Aorta (tissue), 5 donors: ENCODE measurements around the gene ZNF675. TPM values are rescaled to one million over a fixed set of nuclear protein-coding genes. Genes with fewer than 3 reads are reported as not detected.
"Not testable (repeated sequence)": the region's sequence is repeated elsewhere in the genome, so short reads cannot be mapped to it uniquely, and the experiment has no call there.

Experiments
- ATAC-seq: fragments of 200-7000 bp; cut with Tn5 transposase; one replicate; pipeline ENCODE4 v1.9.1; 2022; ENCODE audit warnings: moderate library complexity; ENCODE audit not compliant: low FRiP score
- DNase-seq, 2 donors: peaks; one replicate each; pipeline ENCODE4 v3.0.0-alpha.2; 2020
- H3K27ac ChIP-seq, 2 donors: one replicate each; pipeline ENCODE4 v1.5.1; 2013; ENCODE audit warnings: low read length in 2 of 2, mild to moderate bottlenecking in 2 of 2, moderate library complexity in 2 of 2, control low read depth in 1 of 2, inconsistent platforms in 1 of 2, low read depth in 1 of 2
- H3K27me3 ChIP-seq, 2 donors: one replicate each; pipeline ENCODE4 v1.6.1; 2013; ENCODE audit warnings: control low read depth in 1 of 2, low read length in 1 of 2, mild to moderate bottlenecking in 1 of 2, moderate library complexity in 1 of 2; ENCODE audit not compliant: insufficient read depth in 2 of 2, control insufficient read depth in 1 of 2
- H3K36me3 ChIP-seq, 2 donors: one replicate each; pipeline ENCODE4 v1.6.1; 2013; ENCODE audit warnings: control low read depth in 1 of 2, low read length in 1 of 2, mild to moderate bottlenecking in 1 of 2; ENCODE audit not compliant: insufficient read depth in 2 of 2, control insufficient read depth in 1 of 2
- H3K4me1 ChIP-seq, 2 donors: one replicate each; pipeline ENCODE4 v1.6.1; 2013; ENCODE audit warnings: low read length in 2 of 2, control low read depth in 1 of 2, mild to moderate bottlenecking in 1 of 2, moderate library complexity in 1 of 2; ENCODE audit not compliant: insufficient read depth in 2 of 2, control insufficient read depth in 1 of 2
- H3K4me3 ChIP-seq, 2 donors: one replicate each; pipeline ENCODE4 v1.5.1; 2013; ENCODE audit warnings: low read length in 2 of 2, control low read depth in 1 of 2, mild to moderate bottlenecking in 1 of 2
- H3K9me3 ChIP-seq: one replicate; pipeline ENCODE4 v1.6.1; 2013; ENCODE audit warnings: mild to moderate bottlenecking, low read length; ENCODE audit not compliant: control insufficient read depth
- WGBS, 2 donors: extraction: QIAGEN DNeasy Blood & Tissue Kit; methylation state at CpG; one replicate each; pipeline ENCODE4 v1.1.7; 2013; 5-methylcytosine and 5-hydroxymethylcytosine counted together
- intact Hi-C, 2 donors: fragments of 100-400 bp; cut with DNase I; formaldehyde crosslinking; loops; one replicate each; pipeline versions ENCODE4 v1.14.2 to v1.15.0; 2022
- polyA plus RNA-seq, 2 donors: library from polyadenylated mRNA; stranded (reverse); fragments of 200-250 nt; gene quantifications; one replicate each; pipeline ENCODE4 v1.2.3, GENCODE V29; 2013
- total RNA-seq, 2 donors: library from RNA; stranded (reverse); fragmentation: NEBNext Ultra II Directional; extraction: Animal tissue kit (Norgen Biotek cat#: 25700); gene quantifications; one replicate each; pipeline ENCODE4 v1.2.1, GENCODE V29; 2021
- donor health status: healthy with polysubstance abuse.
- donor health status: Bipolar disorder and iron deficiency.
- donor health status: DM: no; HTN: no; CAD: no.
- donor health status: DM: no; HTN: no; CAD: no.
- donor health status: DM: yes; HTN: yes; CAD: no.

The ZNF675 gene
- total and polyA plus RNA-seq, 4 donors = 2.7 to 9.0 (median 6.1) TPM

DNA sequence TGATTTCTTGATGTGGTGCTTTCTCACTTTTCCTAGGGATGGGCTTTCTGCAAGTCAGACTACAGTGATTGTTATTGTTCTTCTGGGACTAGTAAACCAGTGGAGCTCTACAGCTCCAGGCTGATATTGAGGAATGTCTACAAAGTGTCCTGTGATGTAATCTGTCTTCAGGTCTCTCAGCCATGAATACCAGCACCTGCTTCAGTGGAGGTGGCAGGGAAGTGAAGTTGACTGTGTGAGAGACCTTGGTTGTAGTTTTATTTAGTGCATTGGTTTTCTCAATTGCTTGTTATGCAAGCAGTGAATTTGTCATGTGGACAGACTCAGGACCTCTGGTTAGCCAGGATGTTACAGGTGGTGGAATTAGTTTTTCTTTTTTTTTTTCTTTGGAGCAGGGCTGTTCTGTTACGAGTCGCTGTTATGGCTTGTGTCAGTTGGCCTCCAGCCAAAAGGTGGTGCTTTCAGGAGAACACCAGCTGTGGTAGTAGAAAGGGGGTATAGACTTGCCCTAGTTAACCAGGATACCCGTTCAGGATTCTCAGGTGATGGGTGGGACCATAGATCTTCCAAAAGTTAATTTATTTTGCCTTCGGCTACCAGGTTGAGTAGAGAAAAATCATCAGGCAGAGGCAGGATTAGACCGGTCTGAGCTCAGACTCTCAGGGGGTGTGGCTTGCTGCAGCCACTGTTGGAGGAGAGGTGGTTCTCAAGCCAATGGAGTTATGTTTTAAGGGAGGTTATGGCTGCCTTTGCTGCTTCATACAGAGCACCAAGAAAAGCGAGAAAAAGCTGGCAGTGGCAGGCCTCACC, 11.9 kb upstream of the ZNF675 start:
- Histone ChIP-seq H3K4me3 (no peak overlapping the region), H3K9me3 (no peaks in the 10 kb centered on the region), H3K27me3 (no peaks in the 10 kb centered on the region), H3K27ac (no peak overlapping the region), H3K36me3 (no peaks in the 10 kb centered on the region), H3K4me1 (no peaks in the 10 kb centered on the region)
- DNase-seq = no peak
- WGBS, 2 donors = 29 to 36% methylated on average over 6 of the region's 6 CpGs
- intact Hi-C loops = no loop called here
- no peak for ATAC-seq

GRCh38 chr19:23692937-23693336, 5.9 kb upstream of the ZNF675 start:
- H3K27me3 ChIP-seq, H3K9me3 ChIP-seq, H3K4me3 ChIP-seq, H3K36me3 ChIP-seq, H3K4me1 ChIP-seq, intact Hi-C loops, ATAC-seq, H3K27ac ChIP-seq, DNase-seq: not testable (repeated sequence)
- 68 to 73% methylated on average over 6 to 9 of the region's 9 CpGs for WGBS, 2 donors

GRCh38 chr19:23673132-23673531, 13.9 kb downstream of the ZNF675 start:
- no peaks in the 10 kb centered on the region for H3K27me3 ChIP-seq
- ATAC-seq (no peak), DNase-seq (no peak)
- peaks cover 0 to 3% of the 10 kb centered on the region in 2 donors for H3K36me3 ChIP-seq
- no peak overlapping the region for H3K27ac ChIP-seq
- H3K9me3 ChIP-seq = peaks cover 3% of the 10 kb centered on the region
- H3K4me3 ChIP-seq = no peak overlapping the region
- H3K4me1 ChIP-seq = no peaks in the 10 kb centered on the region
- intact Hi-C loops = no loop called here
- 96% methylated on average over 2 of the region's 2 CpGs for WGBS, 2 donors

DNA sequence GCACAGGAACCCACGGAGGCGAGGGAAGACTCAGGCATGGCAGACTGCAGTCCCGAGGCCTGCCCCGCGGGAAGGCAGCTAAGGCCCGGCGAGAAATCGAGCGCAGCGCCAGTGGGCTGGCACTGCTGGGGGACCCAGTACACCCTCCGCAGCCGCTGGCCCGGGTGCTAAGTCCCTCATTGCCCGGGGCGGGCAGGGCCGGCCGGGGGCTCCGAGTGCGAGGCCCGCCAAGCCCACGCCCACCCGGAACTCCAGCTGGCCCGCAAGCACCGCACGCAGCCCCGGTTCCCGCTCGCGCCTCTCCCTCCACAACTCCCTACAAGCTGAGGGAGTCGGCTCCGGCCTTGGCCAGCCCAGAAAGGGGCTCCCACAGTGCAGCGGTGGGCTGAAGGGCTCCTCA, 18.4 kb downstream of the ZNF675 start:
- H3K27me3 ChIP-seq, DNase-seq, H3K27ac ChIP-seq, H3K36me3 ChIP-seq, H3K4me3 ChIP-seq, intact Hi-C loops, ATAC-seq, H3K9me3 ChIP-seq, H3K4me1 ChIP-seq: not testable (repeated sequence)
- 90 to 91% methylated on average over 22 to 32 of the region's 32 CpGs for WGBS, 2 donors

GRCh38 chr19:23665651-23666410, 21.2 kb downstream of the ZNF675 start:
- Histone ChIP-seq H3K9me3 (peaks cover 6% of the 10 kb centered on the region), H3K27ac (no peak overlapping the region), H3K4me1 (no peaks in the 10 kb centered on the region), H3K36me3 (peaks cover 4 to 8% of the 10 kb centered on the region in 2 donors), H3K27me3 (no peaks in the 10 kb centered on the region), H3K4me3 (no peak overlapping the region)
- intact Hi-C loops = no loop called here
- WGBS, 2 donors = 50 to 52% methylated on average over 3 of the region's 3 CpGs
- ATAC-seq = no peak
- no peak for DNase-seq

GRCh38 chr19:23649817-23650216, 37.2 kb downstream of the ZNF675 start:
- H3K9me3 ChIP-seq, H3K27me3 ChIP-seq, intact Hi-C loops, H3K36me3 ChIP-seq, H3K4me3 ChIP-seq, H3K27ac ChIP-seq, H3K4me1 ChIP-seq, ATAC-seq, DNase-seq: not testable (repeated sequence)
- 9 to 11% methylated on average over 3 of the region's 3 CpGs for WGBS, 2 donors

Other genes starting within 250 kb of the ZNF675 start
- 1 to 10 TPM in 1 of 2 donors, under 1 TPM in 1; 0.91 to 3.0 TPM for gene ZNF681, start 71.7 kb upstream of the ZNF675 start, total RNA-seq
- gene ZNF681, start 71.7 kb upstream of the ZNF675 start, polyA plus RNA-seq = under 1 TPM in 1 of 2 donors, not detected in 1; 0.31 TPM
- 1 to 10 TPM in 1 of 2 donors, under 1 TPM in 1; 0.75 to 1.7 TPM for gene ZNF726, start 227.7 kb upstream of the ZNF675 start, total RNA-seq
- gene ZNF726, start 227.7 kb upstream of the ZNF675 start, polyA plus RNA-seq = under 1 TPM in 1 of 2 donors, not detected in 1; 0.54 TPM